SH-SY5Y (cell line): ENCODE measurements around the gene INAFM2.

Experiments
- GATA2 ChIP-seq: IDR thresholded peaks from 2 replicates; pipeline ENCODE4 v1.6.1; 2011; ENCODE audit warnings: mild to moderate bottlenecking, low read depth, low read length
- GATA3 ChIP-seq: IDR thresholded peaks from 2 replicates; pipeline ENCODE4 v1.6.1; 2011; ENCODE audit warnings: low read depth, mild to moderate bottlenecking, low read length, moderate library complexity

Gene INAFM2

DNA sequence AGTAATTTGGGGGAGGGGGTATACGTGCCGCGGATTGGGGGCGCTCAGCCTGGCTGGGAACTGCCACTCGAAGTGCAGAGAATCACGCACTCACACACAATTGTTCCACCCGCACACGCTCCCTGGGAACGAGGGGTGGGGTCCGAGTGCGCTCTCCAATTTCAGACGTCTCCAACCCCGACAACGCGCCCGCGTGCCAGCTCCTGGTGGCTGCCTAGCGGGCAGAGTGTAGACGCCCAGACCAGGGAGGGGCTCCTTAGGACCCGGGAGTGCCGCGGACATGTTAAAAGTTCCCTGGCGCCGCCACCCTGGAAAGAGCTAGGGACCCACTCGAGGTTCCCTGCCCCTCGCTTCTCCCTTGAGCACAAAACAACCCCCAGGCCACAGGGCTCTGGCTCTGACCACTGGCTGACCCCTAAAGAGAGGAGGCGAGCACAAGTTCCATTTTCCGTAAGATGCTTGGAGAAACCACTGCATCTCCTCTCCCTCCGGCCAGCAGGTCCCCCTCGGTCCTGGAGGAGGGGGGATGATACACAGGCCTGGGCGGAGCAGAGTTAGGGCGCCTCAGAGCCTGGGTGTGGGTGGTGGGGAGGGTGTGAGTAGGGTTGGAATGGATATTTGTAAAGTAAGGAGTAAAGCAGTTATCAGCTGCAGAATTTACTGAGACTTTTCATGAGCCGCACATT, 39.7 kb upstream of the INAFM2 start:
- TF ChIP-seq GATA3: no peak
- no peak for TF ChIP-seq GATA2

DNA sequence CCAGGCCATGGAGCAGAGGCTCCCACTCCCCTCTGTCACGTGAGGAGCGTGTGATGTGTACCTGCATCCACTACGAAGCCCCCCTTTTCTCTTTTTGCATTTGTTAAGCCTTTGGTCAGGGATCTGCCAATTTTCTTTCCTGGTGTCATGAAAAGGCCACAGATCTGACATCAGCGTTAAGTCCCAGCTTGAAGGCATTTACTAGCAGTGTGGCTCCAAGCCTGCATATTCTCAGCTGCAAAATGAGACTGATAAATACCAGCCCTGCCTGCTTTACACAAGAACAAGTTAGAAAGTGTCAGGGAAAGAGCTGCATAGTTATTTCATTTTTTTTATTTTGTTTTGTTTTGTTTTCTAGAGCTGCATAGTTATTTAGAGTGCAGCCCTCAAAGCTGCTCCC, 38.3 kb upstream of the INAFM2 start:
- TF ChIP-seq GATA2 (no peak), GATA3 (no peak)

DNA sequence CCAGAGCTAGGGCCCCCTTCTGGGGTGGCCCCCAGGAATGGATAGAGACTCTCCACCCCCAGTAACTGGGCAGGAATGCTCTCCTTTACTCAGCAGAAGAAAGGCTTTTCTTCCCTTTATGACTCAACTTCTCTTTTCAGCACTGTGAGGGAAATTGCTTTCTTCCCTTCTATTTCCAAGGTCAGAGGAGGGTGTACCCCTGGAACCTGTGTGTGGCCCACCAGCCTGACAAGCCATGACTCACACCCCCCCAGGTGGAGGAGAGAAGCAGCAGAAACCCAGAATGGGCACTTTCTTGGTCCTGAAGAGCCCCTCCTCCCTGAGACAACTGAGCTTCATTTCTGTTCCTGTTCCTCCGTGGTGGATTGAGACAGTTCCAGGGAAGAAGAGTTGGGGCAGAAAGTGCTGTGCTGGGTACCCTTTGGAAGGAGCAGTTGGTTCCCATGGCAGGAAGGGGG, 37.9 kb upstream of the INAFM2 start:
- no peak for TF ChIP-seq GATA2
- TF ChIP-seq GATA3: no peak

DNA sequence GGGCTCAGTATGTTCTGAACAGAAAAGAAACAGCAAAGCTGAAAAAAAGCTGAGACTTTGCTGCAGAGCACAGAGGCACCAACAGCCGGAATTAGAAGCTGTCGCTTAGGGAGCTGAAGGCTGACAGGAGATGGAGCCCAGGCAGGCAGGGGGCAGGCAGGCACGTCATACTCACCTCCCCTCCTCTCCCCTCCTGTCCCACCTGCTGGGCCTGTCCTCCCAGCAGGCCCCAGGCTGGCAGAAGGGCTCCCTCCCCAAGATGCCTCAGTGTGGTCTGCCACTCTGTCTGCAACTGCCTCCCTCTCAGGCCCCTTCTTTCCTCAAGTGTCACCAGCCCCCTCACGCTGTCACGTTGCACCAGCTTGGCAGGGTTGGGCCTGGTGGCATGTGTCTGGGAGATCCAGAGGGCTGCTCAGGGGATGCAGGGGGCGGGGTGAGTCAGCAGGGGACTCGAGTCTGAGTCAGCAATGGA, 37.4 kb upstream of the INAFM2 start:
- no peak for TF ChIP-seq GATA2
- no peak for TF ChIP-seq GATA3

DNA sequence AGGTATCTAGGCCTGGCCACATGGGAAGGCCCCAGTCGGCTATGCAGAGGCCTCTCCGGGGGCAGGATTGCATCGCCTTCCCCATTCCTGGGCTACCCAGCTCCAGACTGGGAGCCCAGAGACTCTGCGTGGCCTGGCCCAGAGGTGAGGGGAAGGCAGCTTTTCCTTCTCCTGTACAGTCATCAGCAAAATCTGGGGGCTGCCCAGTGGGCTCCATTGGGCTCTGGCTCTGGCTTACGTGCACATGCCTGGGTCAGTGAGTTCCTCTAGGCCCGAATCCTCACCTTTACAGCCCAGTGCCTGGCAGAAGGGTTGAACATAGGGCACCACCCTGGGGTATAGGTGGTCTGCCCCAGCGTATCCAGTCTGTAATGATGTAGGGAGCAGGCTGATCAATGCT, 36.7 kb upstream of the INAFM2 start:
- TF ChIP-seq GATA2: no peak
- TF ChIP-seq GATA3: no peak

DNA sequence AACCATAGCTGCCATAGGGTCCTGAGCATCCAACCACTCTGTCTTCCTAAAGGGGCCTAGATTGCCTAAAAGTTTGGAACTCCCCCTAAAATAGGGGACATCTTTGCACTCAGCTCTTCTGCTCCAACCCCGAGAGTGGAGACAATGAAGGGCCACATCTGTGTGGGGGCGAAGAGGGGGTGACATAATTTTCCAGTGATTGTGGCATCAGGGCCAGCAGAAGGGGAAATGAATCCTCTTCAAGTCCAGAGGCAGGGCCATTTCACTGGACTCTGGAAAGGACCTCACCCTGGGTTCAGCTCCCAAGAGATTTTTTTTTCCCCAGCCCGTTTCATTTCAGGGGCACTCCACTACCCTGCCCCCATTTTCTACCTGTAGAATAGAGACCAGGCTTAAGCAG, 36.0 kb upstream of the INAFM2 start:
- TF ChIP-seq GATA3: no peak
- TF ChIP-seq GATA2: no peak

DNA sequence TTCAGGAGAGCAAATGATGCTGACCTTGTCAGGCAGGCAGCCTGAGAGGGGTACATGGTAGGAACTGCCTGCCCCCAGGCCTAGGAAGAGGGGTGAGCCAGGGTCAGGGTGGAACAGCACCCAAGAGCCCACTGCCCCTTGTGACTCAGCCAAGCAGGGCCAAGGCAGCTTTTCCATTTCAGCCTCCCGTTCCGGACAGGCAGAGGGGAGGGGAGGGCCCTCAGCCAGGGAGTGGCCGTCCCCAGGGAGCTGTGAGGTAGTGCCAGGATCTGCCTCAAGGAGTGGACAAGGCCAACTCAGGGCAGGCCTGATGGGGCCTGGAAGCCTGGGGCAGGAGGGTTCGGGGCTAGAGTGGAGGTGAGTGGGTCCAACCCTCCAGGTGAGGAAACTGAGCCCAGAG, 35.5 kb upstream of the INAFM2 start:
- TF ChIP-seq GATA2 (no peak), GATA3 (no peak)

DNA sequence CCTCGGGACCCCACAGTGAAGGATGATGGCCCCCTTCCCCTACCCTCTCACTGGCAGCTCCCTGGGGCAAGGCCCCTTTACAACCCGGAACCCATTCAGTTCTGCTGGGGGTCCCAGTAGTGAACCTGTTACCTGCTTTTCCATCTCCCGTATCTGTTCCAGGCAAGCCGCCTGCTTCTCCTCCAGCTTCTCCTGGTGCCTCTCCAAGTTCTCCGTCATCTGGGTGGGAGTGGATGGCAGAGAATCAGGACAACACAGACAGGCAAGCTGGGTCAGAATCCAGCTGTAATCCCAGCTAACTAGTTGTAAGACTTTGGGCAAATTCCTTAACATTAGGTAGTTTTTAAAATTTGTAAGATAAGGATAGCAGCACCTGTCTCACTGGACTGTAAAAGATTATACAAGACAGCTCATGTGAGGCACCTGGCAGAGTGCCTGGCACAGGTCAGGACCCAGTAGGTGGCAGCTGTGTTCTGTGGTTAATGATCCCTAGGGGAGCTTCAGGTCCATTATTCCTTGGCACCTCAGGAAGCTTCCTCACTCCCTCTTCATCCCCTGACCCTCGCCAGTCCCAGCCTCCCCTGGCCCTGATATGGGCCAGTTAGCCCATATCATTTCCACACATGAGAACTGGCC, 34.2 kb upstream of the INAFM2 start:
- TF ChIP-seq GATA3 (no peak), GATA2 (no peak)

DNA sequence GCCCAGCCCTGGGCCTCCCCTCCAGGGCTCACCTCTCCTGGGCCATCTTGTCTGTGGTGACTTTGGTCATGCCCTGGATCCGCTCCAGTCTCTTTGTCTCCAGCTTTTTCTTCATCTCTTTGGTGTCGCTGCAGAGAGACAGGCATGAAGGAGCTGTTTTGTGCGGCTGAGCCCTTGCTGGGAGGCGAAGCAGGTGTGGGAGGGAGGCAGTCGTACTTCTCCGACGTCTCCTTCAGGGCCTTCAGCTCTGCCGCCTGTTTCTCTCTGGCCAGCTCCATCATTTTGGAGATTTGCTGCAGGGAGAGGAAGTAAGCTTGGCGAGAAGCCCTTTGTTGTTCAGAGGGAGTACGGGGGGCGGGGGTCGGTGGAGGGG, 33.0 kb upstream of the INAFM2 start:
- no peak for TF ChIP-seq GATA3

DNA sequence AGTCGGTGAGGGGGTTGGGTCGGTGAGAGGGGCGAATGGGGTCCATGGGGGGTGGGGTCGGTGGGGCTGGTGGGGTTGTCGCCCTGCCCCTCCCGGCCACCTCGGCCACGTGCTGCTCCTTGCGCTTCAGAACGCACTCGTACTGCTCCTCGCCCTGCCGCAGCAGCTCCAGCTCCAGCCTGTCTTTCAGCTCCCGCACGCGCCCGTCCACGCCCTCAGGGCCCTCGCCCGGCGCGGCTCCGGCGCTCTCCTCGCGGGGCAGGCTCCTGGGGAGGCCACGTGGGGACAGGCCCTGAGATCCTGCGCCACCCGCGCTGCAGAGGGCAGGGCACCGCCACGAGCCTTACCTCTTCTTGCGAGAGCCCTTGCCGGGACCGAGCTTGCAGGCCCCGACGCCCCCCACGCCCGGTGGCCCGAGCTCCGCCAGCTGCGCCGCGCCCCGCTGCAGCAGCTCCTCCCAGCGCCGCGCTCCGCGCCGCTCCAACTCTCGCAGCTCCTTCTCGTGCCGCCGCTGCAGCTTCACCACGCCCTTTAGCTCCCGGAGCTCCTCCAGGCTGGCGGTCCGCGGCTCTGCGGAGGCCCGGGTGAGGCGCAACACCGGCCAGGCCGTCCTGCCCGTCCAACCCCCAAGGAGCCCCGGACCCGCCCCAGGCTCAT, 32.4 kb upstream of the INAFM2 start:
- TF ChIP-seq GATA3 (no peak), GATA2 (no peak)

DNA sequence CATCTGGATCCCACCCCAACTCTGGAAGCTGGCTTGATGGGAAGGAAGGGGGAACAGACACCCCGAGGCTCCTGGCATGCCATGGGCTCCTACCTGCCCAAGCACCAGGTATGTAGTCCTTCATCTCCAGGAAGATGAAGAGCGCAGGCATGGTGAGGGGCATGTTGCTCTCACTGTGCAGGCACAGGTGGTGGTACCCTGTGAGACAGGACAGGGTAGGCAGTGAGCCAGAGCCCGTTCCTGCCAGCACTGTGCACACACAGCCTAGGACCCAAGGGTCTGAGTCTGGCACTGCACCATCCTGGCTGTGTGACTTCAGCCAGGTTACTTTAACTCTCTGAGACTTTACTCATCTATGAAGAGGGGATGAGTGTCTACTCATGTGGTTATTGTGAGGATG, 31.2 kb upstream of the INAFM2 start:
- TF ChIP-seq GATA2: no peak

DNA sequence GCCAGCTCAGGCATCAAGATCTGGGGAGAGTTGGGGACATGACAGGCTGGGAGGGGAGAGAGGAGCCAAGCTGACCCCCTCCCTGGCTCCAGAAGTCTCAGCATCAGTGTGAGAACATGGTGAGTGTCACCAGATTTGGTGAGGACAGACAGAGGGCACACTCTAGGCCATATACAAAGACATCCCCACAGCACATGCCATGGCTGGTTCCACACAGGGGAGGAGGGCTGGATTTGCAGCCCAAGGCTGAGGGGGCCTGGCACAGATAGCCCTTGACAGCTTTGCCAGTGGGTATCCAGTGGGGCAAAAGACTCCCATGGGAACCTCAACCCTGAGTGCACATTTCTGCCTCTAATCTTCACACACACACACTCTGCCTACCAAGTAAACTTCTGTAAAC, 30.5 kb upstream of the INAFM2 start:
- no peak for TF ChIP-seq GATA3
- no peak for TF ChIP-seq GATA2

DNA sequence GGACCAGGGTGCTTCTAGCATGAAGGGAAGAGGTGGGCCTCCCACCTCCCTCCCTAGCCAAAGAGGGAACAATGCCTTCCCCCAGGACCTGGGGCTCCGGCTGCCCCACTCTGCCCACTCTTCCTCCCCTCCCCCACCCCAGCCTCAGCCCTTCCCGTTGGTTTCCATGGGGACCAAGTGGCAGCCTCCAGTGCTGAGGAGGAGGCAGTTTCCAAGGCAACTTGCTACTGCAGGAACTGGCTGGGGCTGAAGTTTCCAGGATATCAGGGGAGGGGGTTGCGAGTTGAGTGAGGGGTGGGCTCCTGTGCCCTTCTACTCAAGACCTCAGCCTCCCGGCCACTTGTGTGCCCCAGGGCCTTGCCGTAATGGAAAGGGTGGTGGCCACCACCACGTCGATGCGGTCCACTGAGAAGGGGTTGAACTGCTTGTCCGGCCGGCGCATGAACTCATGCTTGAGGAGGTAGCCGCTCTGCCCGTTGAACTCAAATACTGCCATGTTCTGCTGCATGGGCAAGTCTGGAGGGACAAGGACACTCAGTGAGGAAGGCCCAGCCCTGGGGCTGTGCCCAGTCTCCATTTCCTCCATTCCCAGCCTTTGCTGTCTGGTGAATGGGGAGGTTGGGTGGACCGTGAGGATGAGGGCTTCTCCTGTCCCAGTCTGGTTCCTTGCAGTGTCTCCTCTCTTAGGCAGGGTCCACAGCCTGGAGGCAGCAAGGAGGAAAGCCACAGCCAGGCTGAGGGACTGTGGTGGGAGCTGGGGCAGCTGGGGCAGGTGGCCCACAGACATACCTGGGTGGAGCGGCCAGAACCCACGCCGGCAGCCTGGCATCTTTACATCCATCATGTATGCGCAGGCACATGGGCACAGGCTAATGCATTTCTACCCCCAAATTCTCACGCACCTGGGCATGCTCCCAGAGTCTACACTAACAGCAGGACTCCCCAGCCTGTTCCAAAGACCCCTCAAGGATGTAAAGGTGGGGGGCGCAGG, 29.3 kb upstream of the INAFM2 start:
- TF ChIP-seq GATA3 (no peak), GATA2 (no peak)

DNA sequence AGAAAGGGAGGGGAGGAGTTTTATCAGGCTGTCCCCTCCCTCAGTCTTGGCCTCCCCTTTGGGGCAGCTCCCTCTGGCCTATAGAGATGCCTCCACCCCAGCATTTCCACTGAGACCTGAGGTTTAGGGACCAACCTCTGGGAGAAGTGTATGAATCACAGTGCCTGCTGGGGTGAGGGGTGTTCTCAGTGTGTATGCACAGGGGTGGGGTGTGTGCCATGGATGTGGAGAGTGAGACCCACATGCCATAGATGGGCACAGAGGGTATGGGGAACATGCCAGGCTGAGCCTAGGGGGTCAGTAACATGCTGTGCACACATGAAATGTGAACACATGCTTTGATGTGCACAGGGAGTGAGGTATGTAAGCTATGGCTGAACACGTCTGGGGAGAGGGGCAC, 28.2 kb upstream of the INAFM2 start:
- no peak for TF ChIP-seq GATA3
- TF ChIP-seq GATA2: no peak
